Loucy (cell line): Measurements from ENCODE around the gene DR1.

ENCODE experiments used
- CTCF ChIP-seq: fragments of 200-600 bp; sonication (generic); conservative IDR thresholded peaks from 2 replicates; pipeline ENCODE4 v1.5.1; 2014; ENCODE audit warnings: mild to moderate bottlenecking, antibody characterized with exemption, low read length
- EZH2phosphoT487 ChIP-seq: fragments of 200-600 bp; IDR thresholded peaks from 2 replicates; pipeline ENCODE4 v1.6.1; 2018; ENCODE audit warnings: antibody characterized with exemption, mild to moderate bottlenecking, moderate library complexity, borderline replicate concordance

DNA sequence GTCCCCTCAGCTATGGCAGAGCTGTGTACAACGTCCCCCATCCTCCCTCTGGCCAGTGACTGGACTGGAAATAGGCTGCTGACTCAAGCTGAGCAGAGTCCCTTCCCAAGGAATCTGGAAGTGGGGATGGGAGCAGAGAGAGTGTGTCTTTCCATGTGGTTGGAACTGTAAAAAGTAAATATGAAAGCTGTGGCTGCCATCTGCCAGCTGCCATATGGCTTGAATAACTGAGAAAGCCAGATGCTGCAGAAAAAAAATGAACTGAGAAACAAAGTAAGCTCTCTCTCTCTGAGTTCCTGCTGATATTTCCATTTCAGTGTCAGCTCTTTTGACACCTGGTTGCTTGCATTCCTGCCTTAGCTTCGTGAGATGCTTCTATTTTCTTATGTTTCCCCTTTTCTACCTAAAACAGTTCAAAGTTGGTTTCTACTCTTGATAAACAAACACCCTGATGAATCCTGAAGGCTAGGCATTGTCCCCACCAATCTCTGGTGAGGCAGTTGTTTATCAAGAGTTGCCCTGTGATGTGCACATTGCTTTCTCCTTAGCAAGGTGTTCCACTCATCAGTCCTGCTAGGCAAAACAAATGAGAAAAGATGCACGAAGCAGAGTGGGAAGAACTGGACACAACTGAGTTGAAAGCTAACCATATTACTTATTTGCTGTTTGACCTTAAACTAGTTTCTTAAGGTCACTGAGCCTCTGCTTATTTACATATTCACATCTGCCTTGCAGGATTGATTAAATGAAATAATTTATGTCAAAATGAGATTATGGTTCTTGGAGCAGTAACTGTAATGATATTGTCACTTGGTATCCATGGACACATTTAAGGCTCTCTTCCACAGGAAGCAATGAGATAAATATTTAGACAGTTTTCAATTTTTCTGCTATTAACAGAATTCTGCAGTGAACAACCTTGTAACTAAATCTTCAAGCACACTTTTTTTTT lies 16.6 kb upstream of the DR1 start:
- TF ChIP-seq CTCF (no peak), EZH2phosphoT487 (no peak)
